ENCODE measurements around the gene CFAP65. TPM values are rescaled to one million over a fixed set of nuclear protein-coding genes. Genes with fewer than 3 reads are reported as not detected.

Gene CFAP65
- total and polyA plus RNA-seq, 10 donors: 0.28 TPM; not detected in 9

GRCh38 chr2:218961651-218962570 lies 79.4 kb downstream of the CFAP65 start:
- no peak for DNase-seq
- Histone ChIP-seq H3K9me3 (peaks cover 0 to 4% (median 0%) of the 10 kb centered on the region in 8 donors), H3K36me3 (no peaks in the 10 kb centered on the region), H3K4me3 (no peak overlapping the region), H3K27me3 (replicated peaks in 1 of 7) (peaks cover 0 to 100% (median 72%) of the 10 kb centered on the region in 7 donors), H3K4me1 (peaks cover 3 to 43% (median 27%) of the 10 kb centered on the region in 6 donors), H3K27ac (no peak overlapping the region)
- intact Hi-C loops (cut with DNase I; ENCODE audit: low total_unique reads): no loop called here
- TF ChIP-seq POLR2AphosphoS5 (IDR thresholded peaks at IDR 0.05) (no peak), POLR2A (IDR thresholded peaks at IDR 0.05) (no peak), CTCF (IDR thresholded peaks at IDR 0.05 in 8 of 11, conservative IDR thresholded peaks at IDR 0.05 in 3 of 11) (no peak)
- 14 to 27% (median 16%) methylated on average over 29 to 34 of the region's 34 CpGs for WGBS, 5 donors

DNA sequence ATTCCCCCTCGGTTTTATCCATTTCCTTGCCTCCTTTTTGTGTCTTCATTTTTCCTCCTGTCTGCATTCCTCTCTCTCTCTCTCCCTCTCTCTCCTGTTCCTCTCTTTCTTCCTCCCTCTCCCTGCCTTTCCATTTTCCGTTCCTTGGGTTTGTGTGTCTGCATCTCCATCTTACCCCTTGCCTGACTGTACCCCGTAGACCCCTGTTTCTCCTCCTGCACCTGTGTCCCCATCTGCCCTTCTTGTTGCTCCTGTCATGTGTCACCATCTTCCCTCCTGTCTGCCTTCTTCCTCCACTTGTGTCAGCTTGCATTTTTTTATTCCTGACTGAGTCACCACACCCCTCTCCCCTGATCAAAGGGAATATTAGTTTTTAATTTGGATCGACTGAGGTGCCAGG lies 80.1 kb downstream of the CFAP65 start:
- TF ChIP-seq POLR2AphosphoS5 (IDR thresholded peaks at IDR 0.05) (no peak), CTCF (IDR thresholded peaks at IDR 0.05 in 8 of 11, conservative IDR thresholded peaks at IDR 0.05 in 3 of 11) (no peak), POLR2A (IDR thresholded peaks at IDR 0.05) (no peak)
- Histone ChIP-seq H3K4me1 (peaks cover 3 to 43% (median 27%) of the 10 kb centered on the region in 6 donors), H3K27me3 (replicated peaks in 1 of 7) (peaks cover 0 to 100% (median 72%) of the 10 kb centered on the region in 7 donors), H3K9me3 (peaks cover 0 to 4% (median 0%) of the 10 kb centered on the region in 8 donors), H3K27ac (no peak overlapping the region), H3K4me3 (no peak overlapping the region), H3K36me3 (no peaks in the 10 kb centered on the region)
- DNase-seq: no peak
- intact Hi-C loops (cut with DNase I; ENCODE audit: low total_unique reads): no loop called here
- WGBS, 5 donors: 8 to 11% (median 10%) methylated on average over 4 of the region's 4 CpGs

- H3K27ac ChIP-seq: no peak overlapping the region
- WGBS, 5 donors: 5 to 8% (median 6%) methylated on average over 24 to 87 of the region's 87 CpGs
- H3K9me3 ChIP-seq: peaks cover 0 to 4% (median 0%) of the 10 kb centered on the region in 8 donors
- no peak for DNase-seq
- TF ChIP-seq POLR2A (IDR thresholded peaks at IDR 0.05): no peak
- no peak for TF ChIP-seq POLR2AphosphoS5 (IDR thresholded peaks at IDR 0.05)
- TF ChIP-seq CTCF (IDR thresholded peaks at IDR 0.05 in 8 of 11, conservative IDR thresholded peaks at IDR 0.05 in 3 of 11): no peak
- intact Hi-C loops (cut with DNase I; ENCODE audit: low total_unique reads): no loop called here
- peak overlapping the region in 4 of 8 donors; percentile 43 to 72 (median 50) for H3K4me3 ChIP-seq
- no peaks in the 10 kb centered on the region for H3K36me3 ChIP-seq
- H3K4me1 ChIP-seq: peaks cover 3 to 43% (median 27%) of the 10 kb centered on the region in 6 donors
- peaks cover 0 to 97% (median 70%) of the 10 kb centered on the region in 7 donors for H3K27me3 ChIP-seq (replicated peaks in 1 of 7)
Observed at GRCh38 chr2:218960309-218961165, 80.8 kb downstream of the CFAP65 start.

Measured in spleen (tissue), 11 donors.